NCI-H2029 (cell line): ENCODE results near the gene CLTRN.
"Not testable (repeated sequence)": the region's sequence is repeated elsewhere in the genome, so short reads cannot be mapped to it uniquely, and the experiment has no call there.

ENCODE experiments used
- DNase-seq: peaks from one replicate; lab custom pipeline; 2025; lab: John Stamatoyannopoulos, UW

CLTRN gene, protein sequence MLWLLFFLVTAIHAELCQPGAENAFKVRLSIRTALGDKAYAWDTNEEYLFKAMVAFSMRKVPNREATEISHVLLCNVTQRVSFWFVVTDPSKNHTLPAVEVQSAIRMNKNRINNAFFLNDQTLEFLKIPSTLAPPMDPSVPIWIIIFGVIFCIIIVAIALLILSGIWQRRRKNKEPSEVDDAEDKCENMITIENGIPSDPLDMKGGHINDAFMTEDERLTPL

DNA sequence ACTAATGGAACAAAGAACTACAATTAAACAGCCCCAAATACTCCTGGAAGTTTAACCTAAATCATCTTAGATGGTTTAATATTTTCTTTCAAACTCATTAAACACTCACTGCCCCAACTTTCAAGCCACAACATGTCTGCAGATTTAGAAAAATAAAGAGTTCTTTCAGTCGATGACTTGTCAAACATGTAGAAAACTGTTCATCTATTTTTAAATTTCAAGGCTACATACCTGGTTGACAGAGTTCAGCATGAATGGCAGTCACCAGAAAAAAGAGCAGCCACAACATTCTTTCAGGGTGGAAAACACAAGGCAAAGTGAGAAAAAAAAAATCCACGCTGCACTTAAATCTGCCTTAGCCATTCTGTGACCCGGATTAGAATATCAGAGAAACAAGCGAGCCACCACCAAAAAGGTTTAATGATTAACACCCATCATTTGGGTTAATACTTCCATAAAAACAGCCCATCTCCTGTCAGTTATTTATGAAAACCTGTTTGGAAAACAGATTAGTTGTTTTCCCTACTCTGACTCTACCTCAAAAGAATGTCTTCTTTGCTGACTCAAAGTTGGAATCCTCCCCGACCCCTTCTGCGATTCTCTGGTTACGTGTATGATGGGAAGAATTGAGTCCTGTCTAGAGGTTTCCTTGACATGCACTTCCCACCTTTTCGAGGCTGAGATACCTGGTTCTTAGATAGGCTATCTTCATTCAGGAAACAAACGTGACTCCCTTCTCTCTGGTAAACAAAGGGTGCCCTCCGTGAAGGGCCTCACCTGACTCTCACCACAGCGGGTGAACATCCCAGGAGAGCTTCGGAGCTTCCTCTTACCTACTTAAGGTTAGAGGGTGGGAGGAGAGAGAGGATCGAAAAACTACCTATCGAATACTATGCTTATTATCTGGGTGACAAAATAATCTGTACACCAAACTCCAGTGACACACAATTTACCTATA lies at the start of gene CLTRN:
TSS of gene CLTRN (minus strand) at position 319 of the 958 bp plus-strand sequence. CDS start at position 289, 30 bp downstream.
- no peak for DNase-seq

DNA sequence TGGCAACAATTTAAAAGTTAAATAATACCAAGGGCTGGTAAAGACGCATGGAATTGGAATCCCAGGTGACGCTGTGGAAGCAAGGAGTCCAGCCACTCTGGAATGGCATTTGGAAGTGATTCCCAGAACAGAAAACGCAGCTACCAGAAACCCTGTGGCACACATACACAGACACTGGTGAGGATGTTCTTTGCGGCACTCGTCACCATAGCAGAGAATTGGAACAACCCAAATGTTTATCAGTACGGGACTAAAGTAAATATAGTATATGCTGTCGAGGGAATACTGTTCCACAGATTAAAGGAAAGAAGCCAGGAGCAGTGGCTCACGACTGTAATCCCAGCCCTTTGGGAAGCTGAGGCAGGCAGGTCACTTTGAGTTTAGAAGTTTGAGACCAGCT lies 39.7 kb upstream of the CLTRN start:
- not testable (repeated sequence) for DNase-seq

DNA sequence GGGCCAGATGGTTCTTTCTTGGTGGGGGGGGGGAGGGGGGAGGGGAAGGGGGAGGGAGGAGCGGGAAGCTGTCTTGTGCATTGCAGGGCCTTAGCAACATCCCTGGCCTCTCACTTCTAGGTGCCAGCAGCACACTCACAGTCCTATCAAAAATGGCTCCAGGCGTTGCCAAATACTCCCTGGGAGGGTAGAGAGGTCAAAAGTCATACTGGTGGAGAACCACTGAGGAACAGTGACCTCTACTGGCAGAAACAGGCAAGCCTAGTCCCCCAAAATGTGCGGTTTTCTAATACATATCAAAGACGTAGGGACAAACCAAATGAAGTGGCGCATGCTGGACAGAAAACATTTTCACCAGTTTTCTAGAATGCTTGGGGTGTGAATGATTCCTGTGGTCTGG lies 39.2 kb upstream of the CLTRN start:
- not testable (repeated sequence) for DNase-seq

DNA sequence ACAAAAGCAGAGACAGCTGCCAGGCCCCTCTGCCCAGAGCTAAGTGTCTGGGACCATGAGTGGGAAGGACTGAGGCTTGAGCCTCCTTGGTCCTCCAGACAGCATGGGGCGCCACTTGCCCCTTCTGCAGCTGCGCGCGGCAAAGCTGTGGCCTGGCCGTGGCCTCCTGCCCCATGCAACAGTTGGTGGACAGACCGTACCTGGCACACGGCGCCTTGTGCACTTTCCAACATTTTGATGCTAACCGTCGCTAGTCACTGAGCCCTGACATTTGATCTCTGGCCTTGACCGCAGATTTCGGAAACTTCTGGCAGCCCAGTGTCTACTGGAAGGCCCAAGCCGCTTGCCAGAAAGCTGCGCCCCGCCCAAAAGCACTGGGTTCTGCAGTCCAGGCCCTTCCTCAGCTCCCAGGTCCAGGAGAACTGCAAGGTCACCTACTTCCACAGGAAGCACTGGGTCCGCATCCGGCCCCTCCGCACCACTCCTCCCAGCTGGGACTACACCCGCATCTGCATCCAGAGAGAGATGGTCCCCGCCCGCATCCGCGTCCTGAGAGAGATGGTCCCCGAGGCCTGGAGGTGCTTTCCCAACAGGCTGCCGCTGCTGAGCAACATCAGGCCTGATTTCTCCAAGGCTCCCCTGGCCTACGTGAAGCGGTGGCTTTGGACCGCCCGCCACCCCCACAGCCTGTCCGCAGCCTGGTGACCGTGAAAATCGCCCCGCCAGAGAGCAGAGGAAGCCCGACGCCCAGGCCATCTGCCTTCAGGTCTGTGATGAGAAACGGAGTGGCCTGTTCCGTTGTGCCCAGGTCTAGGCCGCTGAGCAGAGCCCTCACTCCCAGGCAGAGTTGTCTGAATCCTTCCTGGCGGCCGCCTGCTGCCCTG lies 38.1 kb upstream of the CLTRN start:
- no peak for DNase-seq

DNA sequence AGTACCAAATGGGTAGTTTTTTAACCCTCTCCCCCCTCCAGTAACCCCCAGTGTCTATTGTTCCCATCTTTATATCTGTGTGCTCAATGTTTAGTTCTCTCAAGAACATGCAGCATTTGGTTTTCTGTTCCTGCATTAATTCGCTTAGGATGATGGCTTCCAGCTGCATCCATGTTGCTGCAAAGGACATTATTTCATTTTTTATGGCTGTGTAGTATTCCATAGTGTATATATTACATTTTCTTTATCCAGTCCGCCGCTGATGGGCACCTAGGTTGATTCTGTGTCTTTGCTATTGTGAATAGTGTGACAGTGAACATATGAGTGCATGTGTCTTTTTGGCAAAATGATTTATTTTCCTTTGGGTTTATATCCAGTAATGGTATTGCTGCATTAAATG lies 31.9 kb upstream of the CLTRN start:
- DNase-seq, result no peak

DNA sequence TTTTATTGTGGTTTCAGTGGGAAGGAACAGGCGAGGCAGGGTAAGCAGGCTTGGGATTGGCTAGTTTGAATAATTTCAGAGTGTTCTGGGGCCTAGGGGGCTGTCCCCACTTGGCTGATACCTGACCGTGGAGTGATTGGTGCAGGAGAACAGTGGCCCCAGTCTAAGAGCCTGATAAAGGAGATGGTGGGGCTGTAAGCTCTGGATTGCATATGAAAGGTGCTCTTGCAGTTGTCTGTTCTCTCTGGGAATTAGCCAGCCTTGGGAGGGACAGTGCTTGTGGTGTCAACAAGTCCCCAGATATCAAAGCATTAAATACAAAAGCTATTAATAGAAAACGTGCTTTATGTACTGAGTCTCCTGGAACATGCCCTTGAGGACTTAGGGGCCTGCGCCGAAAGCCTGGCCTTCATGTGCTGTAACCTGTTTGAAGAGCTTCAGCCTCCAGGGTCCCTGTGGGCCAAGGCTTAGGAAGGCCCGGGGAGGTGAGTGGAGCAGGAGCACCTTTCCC lies 30.4 kb upstream of the CLTRN start:
- DNase-seq, result no peak

DNA sequence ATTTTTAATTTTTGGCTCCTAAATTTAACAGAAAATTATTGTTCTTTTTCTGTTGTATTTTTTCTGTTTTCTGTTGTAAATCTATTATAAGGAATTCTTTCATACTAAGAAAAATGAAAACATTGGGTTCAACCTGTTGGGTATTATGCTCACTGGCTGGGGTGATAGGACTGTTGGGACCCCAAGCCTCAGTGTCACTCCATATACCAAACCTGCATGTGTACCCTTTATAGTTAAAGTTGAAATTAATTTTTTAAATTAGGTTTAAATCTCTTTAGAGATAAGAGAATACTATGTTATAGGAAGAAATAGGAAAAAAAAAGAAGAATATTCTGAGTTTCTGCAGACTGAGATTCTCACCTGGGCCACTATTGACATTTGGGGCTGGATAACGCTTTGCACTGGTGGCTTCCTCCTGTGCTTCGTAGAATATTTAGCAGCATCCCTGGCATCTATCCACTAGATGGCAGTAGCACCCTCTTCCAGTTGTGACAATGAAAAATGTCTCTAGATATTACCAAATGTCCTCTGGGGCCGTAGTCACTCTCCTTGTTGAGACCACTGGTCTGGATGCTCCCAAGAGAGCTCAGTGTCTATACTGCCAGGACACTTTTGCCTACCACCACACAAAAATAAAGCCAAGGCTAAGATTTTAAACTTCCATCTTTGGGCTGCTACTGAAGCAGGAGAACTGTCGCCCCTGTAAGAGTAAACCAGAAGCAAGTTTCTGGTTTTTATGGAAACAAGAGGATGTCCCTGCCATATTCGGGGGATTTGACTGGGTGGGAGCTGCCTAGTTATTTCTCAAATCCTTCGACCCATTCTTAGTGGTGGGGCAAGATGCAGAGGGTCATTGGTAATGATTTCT lies 22.4 kb upstream of the CLTRN start:
- DNase-seq, result peak; percentile 26

DNA sequence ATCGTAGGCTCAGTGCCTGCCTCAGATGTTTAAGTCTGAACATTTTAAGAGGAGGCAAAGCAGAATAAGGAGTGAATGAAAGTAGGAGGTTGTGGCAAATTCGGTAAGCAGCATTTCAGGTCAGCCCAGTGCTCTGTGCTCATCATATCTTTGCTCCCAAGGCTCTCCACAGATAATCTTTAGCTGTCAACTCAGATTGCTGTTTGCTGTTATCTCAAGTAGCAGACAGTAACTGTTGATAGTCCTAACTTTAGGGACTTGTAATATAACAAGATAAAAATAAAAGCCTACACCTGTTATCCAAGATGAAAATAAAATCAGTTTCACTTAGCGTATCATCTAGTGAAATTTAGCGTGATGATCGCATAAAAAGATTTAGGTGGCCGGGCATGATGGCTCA lies 18.6 kb upstream of the CLTRN start:
- DNase-seq, result no peak

DNA sequence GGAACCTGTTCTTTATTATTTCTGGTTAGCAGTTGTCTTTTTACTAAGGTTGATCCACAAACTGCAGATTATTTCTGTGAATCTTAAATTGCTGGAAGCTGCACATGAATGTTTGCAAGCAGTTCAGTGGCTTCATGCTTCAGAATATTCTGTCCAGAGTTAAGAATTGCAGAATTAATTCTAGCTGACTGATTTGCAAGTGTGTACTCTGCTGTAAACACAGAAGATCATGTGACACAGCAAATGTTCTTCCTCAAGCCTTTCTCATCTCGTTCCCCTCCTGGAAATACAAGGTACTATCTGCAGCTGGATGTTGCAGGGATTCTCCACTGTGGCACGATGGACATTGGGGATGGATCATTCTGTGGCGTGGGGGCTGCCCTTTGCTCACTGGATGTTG lies 16.8 kb upstream of the CLTRN start:
- no peak for DNase-seq

DNA sequence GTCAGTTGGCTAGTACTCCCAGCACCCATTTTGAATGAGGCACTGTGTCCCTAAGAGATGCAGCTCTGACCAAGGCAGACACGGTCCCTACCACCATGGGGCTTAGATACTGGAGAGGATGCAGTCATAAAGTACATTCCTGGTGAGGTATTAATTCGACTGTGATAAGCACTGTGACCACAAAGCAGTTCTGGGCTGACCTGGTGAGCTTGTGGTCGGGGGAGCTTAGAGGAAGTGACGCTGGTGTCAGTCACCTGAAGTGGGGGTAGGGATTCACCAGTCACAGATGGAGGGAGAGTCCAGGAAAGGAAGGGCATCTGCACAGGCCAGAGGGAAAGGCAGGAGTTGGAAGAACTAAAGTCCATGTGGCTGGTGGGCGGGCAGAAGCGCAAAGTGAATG lies 15.8 kb upstream of the CLTRN start:
- no peak for DNase-seq

DNA sequence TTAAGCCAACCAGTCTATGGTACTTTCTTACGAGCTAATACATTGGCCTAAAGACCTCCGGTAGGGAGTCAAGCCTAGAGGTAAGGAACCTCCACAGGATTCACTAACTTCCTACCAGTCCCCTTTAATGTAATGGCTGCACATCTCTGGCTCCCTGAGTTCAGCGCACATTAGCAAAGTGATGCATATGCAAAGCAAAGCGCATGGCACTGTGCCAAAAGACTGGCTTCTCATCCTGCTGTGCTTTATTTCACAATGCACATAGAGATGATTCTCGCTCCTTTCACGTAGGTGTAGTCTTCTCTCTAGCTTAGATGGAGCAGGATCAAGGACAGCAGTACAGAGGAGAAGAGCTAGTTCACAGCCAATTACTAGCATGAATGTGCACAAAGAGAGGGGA lies 14.6 kb upstream of the CLTRN start:
- no peak for DNase-seq

DNA sequence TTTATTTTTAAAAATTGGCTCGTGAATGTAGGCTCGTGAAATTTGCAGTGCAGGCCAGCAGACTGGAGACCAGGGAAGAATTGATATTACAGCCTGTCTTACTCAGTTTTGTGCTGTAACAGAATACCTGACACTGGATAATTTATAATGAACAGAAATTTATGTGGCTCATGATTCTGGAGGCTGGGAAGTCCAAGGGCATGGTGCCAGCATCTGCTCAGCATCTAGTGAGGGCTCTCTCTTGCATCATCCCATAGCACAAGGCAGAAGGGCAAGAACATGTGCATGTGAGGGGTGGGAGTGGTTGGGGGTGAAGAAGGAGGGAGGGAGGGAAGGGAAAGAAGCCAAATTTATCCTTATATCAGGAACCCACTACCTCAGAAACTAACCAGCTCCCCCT lies 13.7 kb upstream of the CLTRN start:
- no peak for DNase-seq

DNA sequence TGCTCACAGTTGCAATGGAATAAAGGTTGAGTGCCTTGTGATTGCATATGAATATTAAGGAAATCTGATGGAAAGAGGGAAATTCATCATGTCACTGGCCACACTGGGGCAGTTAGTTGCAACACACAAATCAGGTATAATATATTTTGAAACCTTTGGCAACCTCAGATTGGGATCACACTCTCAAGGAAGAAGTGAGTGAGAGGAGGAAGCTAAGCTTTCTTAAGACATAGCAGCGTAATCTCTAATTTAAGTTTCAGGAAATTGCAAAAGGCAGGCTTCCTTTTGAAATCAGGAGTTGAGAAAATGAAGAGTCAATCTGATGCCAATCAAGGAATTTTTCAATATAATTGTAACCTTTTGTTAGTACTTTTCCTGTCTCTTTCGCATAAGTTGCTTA lies 12.3 kb upstream of the CLTRN start:
- DNase-seq, result no peak

DNA sequence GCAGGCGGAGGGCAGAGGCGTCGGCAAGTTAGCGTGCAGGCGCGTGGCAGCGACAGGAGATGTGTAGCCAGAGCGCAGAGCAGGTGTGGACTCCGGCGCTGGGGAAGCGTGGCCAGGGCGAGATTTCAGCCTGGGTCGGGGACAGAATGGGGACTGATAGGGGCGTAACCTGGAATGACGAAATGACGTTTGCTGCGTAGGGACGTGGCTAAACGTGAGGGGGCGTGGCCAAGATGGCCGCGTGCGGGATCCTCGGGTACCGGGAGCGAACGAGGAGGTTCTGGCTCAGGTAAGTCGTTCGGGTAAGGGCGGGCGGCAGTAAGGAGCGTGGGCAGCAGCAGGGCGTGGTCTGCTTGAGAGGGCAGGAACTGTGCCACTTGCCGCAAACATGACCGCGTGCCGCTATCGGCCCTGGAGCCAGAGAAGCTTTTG lies 10.9 kb upstream of the CLTRN start:
- DNase-seq, result peak; percentile 55

DNA sequence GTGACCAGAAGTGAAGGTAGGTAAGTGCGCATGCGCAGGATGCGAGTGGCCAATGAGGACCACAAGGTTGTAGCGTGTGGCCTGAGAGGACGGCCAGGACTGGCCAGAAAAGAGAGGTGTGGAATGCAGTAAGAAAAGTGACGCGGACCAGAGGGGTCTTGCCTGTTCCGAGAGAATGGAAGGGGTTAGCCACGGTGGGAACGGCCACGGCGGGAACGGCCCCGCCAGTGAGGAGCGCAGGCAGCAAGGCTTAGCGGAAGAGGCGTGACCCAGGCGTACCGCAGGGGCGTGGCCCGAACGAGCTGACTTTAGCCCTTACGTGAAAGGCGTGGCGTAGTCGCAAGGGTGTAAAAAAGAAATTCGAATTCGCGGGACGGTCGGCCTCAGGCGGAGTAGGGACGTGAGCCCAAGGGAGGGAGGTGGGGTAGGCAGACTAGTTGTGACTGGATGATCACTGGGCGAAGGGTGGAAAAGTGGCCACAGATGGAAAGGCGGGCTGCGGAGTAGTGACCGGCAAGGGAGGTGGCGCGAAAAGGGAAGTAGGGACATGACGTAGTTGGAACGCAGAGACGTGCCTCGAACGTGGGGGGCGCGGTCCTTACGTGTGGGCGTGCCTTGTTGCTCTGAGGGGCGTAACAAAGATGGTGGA lies 10.4 kb upstream of the CLTRN start:
- peak; percentile 68 for DNase-seq

DNA sequence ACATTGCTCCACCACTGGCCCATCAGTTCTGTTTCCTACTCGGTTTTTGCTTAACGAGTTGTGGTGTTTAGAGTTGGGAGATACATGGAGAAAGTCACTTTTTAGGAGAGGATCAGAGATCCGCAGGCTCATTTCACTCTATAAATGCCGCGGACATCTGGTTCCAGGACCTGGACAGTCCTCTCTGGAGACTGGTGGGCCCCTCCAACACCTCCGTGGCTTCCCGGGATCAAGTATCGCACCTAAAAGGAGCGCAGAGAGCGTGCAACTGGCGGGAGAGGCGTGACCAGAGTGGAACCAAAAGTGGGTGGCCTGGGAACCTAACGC lies 9.9 kb upstream of the CLTRN start:
- DNase-seq, result no peak

DNA sequence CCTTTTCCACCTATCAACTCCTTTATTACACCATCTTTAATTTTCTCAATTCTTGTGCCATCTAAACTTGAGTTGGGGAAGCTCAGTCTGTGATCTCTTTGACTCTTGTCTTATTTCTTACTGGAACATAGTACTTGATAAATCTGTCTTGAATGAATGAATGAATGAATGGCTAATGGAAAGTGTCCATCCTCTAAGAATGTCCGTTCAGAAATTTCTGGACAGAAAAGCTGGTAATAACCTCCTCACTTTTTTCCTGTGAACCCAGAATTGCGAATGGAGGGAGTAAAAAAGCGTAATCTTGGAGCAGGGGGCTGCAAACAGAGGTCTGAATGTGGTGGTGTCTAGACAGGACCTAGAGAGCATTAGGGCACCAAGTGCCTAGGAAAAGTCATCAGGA lies 9.4 kb upstream of the CLTRN start:
- DNase-seq, result no peak

DNA sequence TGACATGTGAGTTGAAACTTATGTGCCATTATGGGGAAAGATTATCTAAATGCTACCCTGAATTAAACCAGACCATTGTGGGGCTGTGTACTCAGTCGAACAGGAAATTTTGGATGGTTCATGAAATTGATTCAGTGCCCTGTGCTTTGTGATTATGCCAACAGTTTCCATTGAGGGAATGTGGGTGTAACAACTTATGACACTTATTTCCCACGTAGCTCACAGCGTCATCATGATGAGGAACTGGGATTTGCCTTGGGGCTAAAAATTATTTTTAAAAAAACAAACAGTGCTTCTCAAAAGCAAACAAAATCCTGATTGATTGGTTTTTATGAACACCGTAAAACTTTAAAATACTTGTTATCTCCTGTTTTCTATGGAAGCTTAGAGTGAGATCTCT lies 8.3 kb upstream of the CLTRN start:
- DNase-seq, result no peak

DNA sequence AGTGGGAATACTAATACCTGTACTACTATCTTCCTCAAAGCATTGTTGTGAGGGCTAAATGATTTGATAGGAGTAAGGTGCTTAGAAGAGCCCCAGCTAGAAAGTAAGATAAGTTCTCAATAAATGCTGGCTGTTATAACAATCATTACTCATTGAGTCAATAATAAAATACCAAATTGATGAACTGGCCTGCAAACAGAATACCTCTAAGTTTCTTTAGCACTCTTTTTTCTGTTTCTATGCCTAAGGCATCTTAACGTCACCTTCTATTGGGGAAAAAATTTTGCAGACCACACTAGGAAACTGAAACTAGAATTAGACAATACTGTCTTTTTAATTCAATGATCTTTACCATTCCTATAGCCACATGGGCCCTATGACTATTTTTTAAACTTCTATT lies 1.2 kb downstream of the CLTRN start:
- DNase-seq, result no peak

DNA sequence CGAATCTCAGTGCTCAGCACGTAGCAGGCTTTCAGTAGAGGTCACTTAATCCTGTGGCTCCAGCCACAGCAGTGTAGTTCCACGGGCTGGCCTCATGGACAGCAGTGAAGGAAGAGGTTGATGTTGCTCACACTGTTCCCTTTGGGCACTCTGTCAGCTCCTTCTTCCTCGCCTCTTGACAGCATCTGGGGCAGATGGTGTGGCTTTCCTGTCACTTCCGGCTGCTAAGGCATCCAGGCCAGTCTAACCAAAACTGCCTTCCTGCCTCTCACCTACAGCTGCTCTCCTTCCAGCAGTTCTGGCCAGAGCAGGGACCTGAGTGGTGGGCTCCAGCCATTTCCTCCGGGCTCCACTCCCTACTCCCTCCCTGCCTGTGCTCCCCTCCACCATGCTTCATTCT lies 9.8 kb downstream of the CLTRN start:
- not testable (repeated sequence) for DNase-seq

DNA sequence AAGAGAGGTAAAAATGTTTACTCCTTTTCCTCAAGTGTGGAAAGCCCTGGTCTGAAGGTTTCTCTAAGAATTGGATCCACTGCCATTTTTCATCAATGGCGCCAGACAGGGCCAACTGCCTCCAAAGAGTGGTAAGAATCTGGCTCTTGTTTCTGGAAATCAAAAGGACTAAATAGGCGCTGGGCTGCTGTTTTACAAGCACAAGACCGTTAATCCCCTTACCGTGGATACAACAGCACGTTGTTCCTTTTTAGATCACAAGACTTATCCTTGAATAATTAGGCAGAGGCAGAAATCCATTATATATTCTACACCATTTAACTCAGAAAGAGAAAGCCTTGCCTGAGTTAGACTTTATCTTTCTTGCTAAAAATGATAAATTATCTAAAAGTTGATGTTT lies 10.6 kb downstream of the CLTRN start:
- DNase-seq, result no peak
